Stimulated activated CD4-positive, alpha-beta T cell treated with anti-CD3 and anti-CD28 coated beads, Interleukin-12 subunit alpha, Interleukin-12 subunit beta, amount 100 ng/mL, for 4 hours (primary cell): ENCODE measurements around the gene KCNE1.
"Not testable (repeated sequence)": the region's sequence is repeated elsewhere in the genome, so short reads cannot be mapped to it uniquely, and the experiment has no call there.

Experiments
- DNase-seq: peaks from one replicate; pipeline ENCODE4 v3.0.0-alpha.2; 2020

Gene KCNE1

DNA sequence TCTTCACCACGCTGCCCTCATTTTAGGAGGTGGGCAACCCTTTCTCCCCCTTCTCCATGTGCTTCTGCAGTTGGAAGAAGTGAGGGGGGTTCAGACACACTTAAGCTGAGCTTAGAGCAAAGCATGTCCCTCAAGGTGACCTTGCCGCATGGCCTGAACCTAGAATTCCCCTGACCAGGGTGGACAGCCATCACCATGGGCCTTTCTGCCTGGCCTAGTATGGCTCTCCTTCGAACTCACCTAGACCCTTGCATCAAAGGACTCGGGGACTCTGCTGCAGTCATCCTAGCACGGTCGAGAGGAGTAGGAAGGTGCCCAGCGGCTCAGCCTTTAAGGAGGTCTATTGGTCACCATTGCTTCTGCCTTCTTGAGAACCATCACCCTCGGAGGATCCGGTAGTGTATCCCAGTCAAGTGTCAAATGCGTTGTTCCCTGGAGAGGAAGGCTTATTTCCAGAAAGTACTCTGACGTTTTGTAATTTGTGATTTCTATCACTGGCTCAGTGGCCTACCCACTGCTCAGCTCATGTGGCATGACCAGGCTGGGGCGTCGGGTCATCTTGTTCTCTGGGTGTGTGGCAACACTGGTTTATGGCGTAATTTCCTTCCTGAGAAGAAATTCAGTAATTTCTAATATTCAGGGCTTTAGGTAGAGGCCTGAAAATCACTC is at the start of gene KCNE1:
Gene KCNE1 (minus strand): TSS at position 424 of the 669 bp plus-strand sequence. CDS start 62,576 bp downstream, outside the sequence.
- no peak for DNase-seq

DNA sequence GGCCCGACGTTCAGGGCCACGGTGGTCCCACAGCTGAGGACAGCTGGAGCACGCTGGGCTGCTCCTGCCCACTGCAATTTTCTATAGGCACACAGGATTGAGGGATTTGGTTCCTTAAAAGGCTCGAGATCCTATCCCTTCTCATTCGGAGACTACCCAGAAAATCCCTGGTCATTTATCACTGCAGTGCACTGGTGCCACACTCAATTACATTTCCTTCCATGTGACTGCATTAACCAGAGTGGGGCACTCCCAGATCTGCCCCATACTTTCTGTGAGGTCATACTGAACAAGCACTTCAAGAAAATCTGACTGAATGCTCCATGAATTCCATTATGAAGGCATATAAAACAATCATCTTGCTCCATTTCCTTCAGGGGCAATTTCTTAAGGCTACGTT is 49.8 kb upstream of the KCNE1 start:
- no peak for DNase-seq

DNA sequence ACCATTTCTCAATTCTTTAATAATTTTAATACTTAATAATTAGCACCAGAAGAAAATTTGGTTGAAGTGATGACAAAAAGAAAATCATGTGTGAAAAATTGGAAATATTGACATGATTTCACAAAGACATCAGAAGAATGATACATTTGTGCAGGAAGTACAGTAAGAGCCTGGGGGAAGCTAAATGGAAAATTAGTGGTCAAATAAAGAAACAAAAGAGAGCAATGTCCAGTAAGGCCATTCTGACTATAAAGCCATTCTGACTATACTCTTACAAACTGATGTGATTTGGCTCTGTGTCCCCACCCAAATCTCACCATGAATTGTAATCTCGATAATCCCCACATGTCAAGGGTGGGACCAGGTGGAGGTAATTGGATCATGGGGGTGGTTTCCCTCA is 48.6 kb upstream of the KCNE1 start:
- no peak for DNase-seq

DNA sequence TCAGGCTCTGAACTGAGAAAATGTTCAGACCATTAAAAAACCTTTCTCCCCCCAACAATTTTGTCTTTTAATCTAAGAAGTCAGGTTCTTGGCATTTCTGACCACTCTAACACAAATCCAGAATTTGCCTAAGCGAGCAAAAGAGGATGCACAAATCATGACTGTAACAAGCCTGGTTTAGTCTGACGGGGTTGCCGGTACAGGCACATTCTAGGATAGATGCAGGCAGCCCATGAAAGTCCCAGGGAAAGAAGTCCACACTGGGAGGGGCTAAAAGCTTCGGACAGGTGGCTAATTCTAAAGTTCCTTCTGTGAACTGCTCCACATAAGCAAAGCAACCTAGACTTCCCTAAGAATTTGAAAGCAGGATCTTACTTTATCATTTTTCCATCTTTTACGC is 48.0 kb upstream of the KCNE1 start:
- no peak for DNase-seq

DNA sequence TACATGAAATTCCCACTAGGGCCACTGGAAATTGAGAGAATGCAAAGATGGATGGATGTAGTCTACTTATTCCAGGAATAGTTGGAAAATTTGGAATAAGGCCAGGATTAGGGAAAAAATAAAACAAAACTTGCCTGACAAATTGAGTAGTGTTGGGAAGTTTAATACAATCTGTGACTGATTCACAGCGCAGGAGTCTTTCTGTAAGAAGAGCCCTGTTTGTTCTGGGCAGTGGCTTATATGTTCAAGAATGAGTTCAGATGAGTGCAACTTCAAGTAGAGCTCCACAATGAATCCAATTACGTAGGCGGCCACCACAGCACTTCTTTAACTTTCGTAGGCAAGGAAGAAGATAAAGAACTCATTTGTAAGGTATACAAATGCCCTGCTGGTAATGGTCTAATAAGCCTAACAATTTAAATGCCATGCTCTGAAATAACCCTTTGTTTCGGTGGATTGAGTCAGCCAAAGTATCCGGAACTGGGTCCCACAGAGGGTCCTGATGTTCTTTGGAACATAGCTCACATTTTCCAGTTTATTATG is 47.1 kb upstream of the KCNE1 start:
- DNase-seq, result no peak

DNA sequence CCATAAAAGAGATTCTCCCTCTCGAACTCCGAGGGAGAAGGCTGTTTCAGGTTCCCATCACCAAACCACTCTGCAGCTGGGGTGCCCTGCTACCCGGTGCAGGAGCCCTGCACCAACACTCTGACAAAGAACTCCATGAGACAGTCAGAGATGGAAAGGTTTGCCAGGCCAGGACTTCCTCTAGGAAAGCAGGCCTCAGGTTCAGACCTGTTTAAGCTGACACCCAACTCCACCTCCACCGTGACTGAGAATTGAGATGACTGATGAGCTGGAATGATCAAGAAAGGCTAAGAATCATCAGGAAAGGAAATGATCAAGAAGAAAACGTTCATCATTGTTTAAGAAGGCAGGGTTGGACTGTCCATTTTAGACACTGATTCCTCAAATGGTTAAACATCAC is 46.2 kb upstream of the KCNE1 start:
- DNase-seq, result no peak

DNA sequence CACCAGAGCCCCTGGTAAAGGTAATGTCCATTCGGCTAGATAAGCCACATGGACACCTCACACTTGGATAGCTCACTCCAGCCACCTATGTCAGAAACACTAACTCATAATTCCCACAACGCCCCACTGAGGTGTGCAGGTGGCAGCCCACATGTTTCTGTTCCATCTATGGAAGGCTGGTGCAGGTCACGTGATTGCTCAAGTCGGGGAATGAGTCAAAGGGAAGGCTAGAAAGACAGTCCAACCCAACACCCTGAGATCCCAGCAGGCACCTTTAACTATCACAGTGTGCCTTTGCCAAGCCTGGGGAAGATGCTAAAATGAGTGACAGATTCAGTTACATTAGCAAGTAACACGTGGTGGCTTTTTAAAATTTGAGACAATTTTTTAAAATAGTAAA is 45.3 kb upstream of the KCNE1 start:
- no peak for DNase-seq

DNA sequence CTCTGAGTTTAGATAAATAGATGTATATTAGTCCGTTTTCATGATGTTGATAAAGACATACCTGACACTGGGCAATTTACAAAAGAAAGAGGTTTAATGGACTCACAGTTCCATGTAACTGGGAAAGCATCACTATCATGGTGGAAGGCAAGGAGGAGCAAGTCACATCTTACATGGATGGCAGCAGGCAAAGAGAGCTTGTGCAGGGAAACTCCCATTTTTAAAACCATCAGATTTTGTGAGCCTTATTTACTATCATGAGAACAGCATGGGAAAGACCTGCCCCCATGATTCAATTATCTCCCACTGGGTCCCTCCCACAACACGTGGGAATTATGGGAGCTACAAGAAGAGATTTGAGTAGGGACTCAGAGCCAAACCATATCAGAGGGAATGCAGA is 42.7 kb upstream of the KCNE1 start:
- not testable (repeated sequence) for DNase-seq

DNA sequence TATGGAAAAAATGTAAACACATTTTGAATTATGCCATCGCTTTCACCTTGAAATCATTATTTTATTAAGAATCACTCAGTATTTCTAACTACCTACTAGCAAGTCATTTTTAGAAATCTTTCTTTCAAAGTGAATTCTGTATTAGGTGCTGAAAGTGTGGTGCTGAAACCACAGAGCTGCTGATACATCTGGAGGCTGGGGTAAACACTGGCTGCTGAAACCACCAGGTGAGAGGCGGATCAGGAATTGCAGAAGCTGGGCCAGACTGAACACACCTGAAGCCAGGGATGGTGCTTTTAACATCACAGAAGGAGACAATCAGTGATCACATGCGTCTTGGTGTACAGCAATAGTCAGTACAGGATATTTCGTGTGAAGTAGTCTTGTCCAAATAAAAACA is 42.2 kb upstream of the KCNE1 start:
- DNase-seq, result no peak

DNA sequence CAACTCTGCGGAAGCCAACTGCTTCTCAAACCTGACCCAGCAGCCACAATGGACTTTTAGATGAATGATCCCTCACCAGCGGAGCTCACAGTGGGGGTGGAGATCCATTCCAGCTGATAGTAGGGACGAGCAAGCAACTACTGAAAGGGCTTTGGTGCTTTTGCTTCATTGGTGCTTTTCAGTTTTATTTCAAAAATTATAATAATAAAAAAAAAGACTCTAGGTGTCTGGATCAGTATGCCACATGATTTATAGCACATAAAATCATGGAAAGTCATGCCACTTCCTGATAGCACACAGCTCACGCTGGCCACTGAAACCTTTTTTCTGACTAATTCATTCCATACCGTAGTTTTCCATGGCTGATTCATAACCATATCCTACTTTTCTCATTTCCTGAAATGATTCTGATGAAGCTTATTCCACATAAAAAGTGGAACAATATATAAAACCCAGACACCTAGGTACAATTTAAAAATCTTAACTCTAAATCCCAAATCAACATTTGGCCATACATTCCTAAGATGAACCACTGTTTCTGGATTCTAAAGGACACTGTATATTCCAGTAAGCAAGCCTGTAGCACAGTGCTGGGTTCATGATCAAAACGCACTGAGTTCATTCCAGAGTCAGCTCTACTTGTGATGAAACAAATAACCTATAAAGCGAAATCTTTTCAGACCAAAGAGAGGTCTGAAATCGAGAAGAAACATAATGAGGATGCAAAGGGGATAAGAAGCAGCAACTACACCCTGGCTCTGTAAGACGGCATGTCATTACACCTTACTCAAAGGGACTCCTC is 41.3 kb upstream of the KCNE1 start:
- DNase-seq, result no peak

DNA sequence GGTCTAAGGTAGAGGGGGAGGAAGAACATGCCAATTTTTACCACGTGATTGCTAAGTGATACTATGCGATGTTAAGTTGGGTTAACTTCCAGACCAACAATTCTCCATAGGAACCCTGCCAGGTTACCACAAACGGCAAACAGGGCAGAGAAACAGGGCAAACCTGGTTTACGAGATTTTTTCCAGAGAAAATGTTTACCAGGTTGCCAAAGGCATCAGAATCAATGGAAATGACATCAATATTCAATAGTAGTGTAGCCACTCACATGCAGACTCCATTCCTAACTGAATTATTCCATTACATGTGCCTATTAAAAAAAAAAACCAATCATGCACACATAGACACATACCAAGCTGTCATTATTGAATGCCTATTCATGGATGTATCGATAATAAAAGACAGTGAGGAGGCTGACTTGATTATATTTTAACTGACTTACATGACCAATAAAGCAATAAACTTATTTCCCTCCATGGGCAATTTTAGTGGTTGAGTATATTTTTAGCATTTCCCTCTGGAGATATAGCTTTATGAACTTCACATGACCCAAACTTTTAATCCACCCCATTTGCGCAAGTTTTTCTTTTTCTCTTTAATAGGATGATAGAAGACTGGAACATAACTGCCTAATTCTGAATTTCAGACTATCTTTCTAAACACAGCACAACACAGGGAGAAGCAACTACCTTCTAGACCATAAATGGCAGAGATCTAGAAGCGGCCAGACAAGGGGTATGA is 40.5 kb upstream of the KCNE1 start:
- DNase-seq, result no peak

DNA sequence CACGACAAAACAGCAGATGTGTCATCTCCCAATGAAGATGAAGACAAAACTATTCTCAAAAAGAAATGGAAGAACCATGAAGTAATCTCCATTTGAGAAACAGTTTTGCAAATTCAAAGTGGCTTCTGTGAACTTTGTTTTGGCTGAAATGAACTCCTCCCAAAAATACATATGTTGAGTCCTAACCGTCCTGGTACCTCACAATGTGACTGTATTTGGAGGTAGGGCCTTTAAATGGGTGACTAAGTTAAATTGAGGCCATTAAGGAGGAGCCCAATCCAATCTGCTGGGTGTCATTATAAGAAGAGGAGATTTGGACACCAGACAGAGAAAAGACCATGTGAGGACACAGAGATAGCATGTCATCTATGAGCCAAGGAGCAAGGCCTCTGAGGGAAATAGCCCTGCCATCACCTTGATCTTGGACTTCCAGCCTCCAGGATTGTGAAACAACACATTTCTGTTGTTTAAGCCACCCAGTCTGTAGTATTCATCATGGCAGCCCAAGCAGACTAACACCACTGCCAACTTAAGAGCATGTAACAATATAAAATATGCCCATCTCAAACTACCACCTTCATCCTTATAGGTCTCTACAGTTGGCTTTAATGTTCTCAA is 38.3 kb upstream of the KCNE1 start:
- DNase-seq, result no peak

DNA sequence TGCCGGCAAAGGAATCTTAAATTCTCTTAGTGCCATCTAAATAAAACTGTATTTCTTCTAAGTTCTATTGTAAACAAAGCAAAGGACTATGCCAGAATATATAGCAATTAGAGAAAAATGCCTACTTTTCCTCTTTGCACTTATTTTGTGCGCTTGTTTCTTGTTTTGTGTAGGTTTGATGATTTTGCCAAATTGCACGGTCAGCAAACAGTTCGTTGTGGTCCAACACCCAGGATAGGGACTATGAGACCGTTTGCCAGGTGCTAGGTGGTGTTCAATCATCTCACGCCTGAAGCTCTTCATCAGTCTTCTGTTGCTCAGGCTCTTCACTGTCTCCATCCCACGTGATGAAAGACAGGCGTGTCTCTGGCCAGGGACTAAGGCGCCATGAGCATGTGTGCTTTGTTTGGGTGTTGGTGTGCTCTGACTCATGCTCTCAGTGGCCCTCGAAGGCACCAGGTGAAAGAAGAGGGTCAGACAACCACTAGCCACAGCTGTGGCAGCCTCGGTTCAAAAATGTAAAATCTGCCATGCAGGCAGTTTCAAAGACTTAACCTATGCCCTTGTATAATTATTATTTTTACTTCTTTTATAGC is 36.9 kb upstream of the KCNE1 start:
- no peak for DNase-seq

DNA sequence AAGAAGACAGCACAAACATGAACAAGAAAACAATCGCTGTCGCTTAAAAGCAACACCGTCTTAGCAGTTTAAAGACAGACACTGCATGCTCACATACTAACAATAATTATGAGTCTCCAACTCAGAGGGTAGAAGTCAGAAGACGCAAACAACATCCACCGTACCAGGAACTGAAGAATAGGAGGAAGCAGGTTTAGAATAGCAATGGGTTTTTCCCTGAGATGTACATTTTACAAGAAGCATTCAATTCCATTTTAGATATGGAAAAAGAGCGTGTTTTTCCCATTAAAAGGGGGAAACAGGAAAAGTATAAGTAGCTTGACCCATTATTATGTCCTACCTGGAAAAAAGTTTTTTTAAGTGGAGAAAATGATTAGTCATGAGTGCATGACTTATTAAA is 34.5 kb upstream of the KCNE1 start:
- DNase-seq, result no peak

DNA sequence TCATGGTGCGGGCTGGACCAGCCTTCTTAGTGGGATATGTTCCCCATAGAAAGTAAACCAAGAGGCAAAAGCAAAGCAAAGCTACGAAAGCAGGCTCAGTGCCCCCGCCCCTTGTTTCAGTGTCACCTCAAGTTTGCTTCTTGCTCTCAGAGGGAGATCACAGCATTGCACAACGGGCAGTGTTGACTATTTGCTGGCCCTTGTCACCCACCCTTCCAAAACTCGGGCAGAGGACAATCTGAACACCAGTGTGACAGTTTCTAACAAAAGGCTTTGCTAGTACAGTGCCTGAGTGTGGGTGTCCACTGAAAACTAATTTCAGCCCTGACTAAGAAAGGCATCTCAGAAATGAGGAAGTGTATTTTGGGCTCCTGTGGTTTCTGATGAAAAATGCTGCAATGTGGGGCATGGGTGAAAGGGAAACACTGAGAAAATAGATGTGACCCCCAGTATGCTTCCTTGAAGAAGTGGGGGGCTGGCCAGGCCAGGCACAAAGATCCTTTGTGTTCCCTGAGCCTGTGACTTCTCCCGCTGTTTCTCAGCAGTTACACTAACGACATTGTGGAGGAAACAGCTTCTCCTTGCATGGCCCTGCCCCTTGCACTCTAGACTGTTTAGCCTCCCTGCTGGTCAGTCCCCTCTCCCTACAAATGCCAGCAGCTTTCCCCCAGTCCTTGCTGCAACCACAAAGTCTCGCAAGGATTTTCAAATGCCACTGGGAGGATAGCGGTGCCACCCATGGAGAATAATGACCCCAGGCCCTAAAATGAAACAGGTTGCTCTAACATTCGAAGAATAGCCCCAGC is 33.3 kb upstream of the KCNE1 start:
- no peak for DNase-seq

DNA sequence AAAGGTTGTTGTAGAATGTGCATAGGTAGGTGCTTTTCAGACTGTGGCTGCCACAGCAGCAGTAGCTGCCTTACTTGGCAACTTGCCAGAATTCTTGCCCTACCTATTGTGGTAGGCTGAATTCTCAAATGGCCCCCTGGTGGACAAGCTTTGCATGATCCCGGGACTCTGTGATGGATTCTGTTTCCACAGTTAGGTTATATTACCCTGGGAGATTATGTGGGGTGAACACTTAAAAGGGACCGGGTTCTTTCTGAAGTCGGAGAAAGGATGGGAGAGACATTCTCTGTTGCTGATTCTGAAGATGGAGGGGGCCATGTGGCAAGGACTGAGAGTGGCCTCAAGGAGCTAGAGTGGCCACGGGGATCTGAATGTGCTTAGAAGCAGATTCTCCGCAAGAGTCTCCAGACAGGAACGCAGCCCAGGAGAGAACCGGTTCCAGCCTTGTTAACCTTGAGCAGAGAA is 32.1 kb upstream of the KCNE1 start:
- DNase-seq, result peak; percentile 33

DNA sequence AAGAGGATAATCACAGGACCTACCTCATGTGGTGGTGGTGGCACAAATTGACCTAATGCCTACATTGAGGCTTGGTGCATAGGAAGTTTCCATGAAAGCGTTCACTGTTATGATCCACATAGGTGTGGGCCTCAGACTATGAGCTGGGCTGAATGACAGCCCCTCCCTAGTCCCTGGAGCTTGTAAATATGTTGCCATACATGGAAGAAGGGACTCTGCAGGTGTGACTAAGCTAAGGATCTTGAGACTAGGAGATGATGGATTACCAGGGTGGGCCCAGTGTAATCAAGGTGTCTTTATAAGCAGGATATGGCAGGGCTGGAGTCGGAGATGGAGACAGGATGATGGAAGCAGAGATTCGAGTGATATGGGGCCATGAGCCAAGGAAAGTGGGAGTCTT is 31.0 kb upstream of the KCNE1 start:
- no peak for DNase-seq

DNA sequence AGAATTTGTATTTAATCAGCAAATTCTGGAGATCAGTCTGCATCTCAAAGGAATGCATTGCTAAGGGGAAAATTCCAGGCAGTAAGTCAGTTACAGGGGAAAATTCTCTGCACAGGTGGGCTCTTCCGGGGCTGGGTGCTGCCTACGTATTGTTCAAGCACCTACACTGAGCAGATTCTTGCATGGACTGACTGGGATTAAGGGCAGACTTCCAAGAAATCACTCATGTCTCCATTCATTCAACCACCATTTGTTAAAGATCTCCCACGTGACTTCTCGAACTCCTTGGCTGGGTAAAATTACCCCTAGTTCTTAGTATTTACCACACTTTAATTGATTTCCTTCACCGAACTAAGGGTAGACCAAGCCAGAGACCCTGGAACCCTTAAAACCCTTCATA is 28.2 kb upstream of the KCNE1 start:
- DNase-seq, result no peak

DNA sequence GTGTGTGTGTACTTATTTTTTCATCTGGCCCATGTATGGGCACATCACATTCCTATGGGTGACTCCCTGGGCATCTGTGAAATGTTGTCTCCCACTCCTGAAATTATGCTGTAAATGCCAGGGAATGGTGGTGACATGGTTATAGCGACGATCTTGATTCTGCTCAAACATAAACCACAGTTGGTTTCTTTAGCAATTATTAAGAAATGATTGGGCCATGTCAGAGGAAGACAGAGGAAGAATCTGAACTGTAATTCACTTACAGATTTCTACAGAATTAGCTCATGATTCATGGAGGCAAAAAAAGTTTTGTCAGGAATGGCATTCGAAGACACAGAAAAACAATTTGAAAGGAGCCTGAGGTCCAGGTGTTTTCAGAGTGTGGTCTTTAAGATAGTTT is 25.8 kb upstream of the KCNE1 start:
- no peak for DNase-seq

DNA sequence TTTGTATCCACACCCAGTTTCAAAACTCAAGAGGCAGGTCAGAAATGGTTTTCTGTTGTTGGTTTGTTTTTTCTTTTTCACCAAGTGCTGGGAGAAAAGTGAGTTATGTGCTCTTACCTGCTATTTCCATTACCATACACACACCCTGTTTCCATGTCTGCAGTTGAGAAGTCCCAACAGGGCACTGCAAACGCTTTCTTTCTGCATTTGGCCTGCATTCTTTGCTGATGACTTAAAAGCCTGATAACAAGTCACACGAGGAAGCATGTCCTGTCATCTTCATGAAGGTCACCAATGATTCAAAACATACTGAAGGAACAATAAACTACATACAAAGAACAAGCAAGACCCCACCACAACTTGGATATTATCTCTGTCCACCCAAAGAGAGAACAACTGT is 24.8 kb upstream of the KCNE1 start:
- no peak for DNase-seq

DNA sequence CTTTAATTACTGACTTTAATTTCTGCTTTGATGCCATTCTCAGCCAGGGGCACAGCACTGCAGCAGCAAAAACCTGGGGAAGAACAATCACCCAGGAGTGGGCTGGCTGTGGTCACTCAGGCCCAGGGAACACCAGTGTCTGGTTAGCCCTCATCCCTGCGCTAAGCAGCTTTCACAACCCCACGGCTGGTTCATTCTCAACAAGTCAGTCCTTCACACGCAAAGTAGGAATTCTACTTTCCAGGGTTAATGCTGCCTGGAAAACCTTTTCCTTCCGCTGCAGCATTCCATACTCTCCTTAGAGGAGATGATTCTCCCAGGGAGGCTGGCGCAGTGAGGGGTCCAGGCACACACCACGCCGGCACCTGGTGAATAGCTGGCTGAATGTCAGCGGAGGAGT is 24.3 kb upstream of the KCNE1 start:
- DNase-seq, result no peak

DNA sequence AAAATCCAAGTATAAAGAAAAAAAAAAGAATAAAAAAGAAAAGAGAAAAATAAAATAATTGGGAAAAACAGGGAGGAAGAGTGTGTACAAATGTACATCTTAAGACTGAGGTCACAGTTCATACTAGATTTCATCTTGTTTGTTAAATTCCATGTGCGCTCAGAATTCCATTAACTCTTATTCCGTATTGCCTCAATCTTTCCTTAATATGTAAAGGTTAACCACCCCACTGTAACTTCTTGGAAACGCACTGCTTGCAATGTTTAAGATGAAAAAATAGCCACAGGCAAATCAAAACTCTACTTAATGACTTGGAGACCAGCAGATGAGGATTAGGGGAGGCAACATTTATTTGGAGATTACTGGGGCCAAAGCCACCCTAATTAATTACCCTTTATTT is 23.9 kb upstream of the KCNE1 start:
- DNase-seq, result no peak
